Activated T-cell treated with anti-CD3 and anti-CD28 coated beads, Interleukin-2, amount 50 U/mL, for 4 hours (primary cell): ENCODE data around the gene SKAP1. TPM values are rescaled to one million over a fixed set of nuclear protein-coding genes. Genes with fewer than 3 reads are reported as not detected.

Source experiments
- ATAC-seq, 2 donors: fragments of 200-7000 bp; cut with Tn5 transposase; one replicate each; pipeline ENCODE4 v1.10.0; 2021
- DNase-seq: peaks from one replicate; pipeline ENCODE4 v3.0.0-alpha.2; 2020
- H3K27me3 Mint-ChIP-seq: one replicate; pipeline ENCODE4 v1.8.0; 2021; ENCODE audit warnings: low read depth, mixed read lengths
- H3K36me3 Mint-ChIP-seq: one replicate; pipeline ENCODE4 v1.8.0; 2022; ENCODE audit warnings: mixed read lengths; ENCODE audit not compliant: insufficient read depth
- H3K4me1 Mint-ChIP-seq: one replicate; pipeline ENCODE4 v1.8.0; 2021; ENCODE audit warnings: low read depth, mixed read lengths
- H3K4me3 Mint-ChIP-seq: one replicate; pipeline ENCODE4 v1.8.0; 2021; ENCODE audit warnings: mild to moderate bottlenecking, moderate library complexity, mixed read lengths
- H3K9me3 Mint-ChIP-seq: one replicate; pipeline ENCODE4 v1.8.0; 2021; ENCODE audit warnings: mixed read lengths
- total RNA-seq, 3 donors: library from RNA; stranded (reverse); gene quantifications; one replicate each; pipeline ENCODE4 v1.2.1, GENCODE V29; 2021

Gene SKAP1
- total RNA-seq, 3 donors from 2014 or later = 25.8 to 33.9 (median 28.7) TPM

DNA sequence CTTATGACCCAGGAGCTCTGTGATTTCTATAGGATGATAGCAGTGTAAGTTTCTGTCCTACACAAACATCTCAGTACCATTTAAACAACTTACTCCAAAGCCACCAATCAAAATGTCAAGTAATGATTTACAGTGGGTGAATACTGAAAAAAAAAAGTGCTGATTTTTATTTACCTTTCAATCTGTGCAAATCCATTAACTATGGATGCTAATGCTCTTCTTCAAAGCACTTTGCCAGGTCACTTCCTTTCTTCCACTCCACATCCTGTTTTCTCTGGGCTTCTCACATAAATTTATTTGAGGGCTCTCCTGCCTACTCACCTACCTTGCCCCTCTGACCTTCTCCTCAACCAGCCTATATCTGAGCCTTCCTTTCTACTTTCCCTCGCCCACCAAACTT is 101.6 kb downstream of the SKAP1 start:
- DNase-seq = no peak

DNA sequence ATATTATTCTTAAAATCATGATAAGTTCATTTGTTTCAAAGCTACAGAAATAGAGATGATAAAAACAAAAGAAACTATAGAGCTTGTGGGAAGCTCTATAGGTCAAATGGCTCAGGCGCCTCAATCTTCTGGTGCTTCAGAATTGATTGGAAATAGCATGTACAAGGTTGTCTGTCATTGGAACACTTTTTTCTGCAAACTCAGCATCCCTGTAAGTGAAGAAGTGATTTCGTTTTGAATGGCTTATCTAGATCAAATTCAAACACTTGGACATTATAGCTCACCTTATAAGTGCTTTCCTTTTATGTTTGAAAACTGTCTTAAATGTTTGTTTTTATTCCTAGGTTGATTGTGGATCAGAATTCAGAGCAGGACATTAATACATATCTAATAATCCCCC is 103.7 kb downstream of the SKAP1 start:
- DNase-seq (no peak), ATAC-seq (no peak)
- H3K27me3 Mint-ChIP-seq = no peaks in the 10 kb centered on the region
- no peak overlapping the region for H3K4me3 Mint-ChIP-seq
- peaks cover 11% of the 10 kb centered on the region for H3K36me3 Mint-ChIP-seq
- peaks cover 11% of the 10 kb centered on the region for H3K4me1 Mint-ChIP-seq
- no peaks in the 10 kb centered on the region for H3K9me3 Mint-ChIP-seq

More for the DNA sequence above, 101.6 kb downstream of the SKAP1 start:
- Mint-ChIP-seq H3K27me3 (no peaks in the 10 kb centered on the region), H3K36me3 (peaks cover 13% of the 10 kb centered on the region), H3K4me1 (peaks cover 9% of the 10 kb centered on the region), H3K4me3 (no peak overlapping the region), H3K9me3 (no peaks in the 10 kb centered on the region)
- no peak for ATAC-seq

DNA sequence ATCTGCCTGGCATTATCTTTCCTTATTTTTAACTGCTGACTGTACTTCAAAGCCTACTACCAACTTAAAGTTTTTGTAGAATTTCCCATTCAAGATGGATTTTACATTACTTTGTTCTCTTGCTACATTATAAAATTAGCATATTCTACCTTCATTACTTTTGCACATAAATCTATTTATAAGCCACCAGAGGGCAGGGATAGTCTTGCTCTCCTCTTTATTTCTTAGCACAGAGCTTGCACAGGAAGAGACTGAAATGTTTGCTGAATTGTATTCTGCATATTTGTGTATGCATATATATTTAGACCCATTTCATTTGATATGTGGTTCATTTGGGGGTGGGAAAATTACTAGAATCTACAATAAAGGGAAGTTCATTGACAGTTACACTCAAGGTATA is 108.0 kb downstream of the SKAP1 start:
- Mint-ChIP-seq H3K27me3 (no peaks in the 10 kb centered on the region), H3K4me3 (no peak overlapping the region), H3K9me3 (no peaks in the 10 kb centered on the region), H3K4me1 (peaks cover 10% of the 10 kb centered on the region), H3K36me3 (peaks cover 2% of the 10 kb centered on the region)
- DNase-seq = no peak
- ATAC-seq = no peak

DNA sequence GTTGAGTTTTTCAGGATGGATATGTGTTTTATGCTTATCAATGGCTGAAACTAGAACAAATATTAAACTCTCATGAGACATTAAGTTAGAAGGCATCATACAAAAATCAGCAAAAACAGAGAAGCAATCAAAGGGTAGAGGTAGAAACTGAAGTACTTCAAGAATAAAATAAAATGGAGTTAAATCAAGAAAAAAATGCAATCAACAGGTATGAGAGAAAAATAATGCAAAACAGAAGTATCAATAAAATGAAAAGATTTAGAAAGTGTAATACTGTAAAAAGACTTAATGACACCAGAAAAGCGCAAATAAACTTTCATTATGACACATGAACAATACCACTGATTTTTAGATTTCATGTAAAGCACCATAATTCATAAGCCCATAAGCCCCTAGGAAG is 112.3 kb downstream of the SKAP1 start:
- Mint-ChIP-seq H3K4me1 (peaks cover 21% of the 10 kb centered on the region), H3K27me3 (no peaks in the 10 kb centered on the region), H3K36me3 (peaks cover 4% of the 10 kb centered on the region), H3K4me3 (no peak overlapping the region), H3K9me3 (no peaks in the 10 kb centered on the region)
- ATAC-seq (no peak), DNase-seq (no peak)

DNA sequence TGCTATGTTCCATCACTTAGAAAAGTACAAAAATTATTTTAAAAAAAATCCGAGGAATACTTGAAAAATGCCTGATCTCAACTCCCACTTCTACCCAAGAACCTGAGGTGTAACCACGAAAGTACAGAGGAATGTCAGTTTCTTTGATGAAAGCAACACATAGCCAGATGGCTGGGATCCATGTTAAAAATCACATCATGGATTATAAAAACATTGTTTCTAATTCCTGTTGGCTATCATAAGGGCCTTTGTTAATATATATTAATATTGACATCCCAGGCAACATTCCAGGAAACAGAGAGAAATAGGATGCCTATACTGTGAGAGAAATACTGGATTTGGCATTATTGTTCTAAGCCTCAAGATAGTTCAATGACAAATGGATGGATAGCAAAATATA is 115.3 kb downstream of the SKAP1 start:
- ATAC-seq = no peak
- H3K4me1 Mint-ChIP-seq = peaks cover 21% of the 10 kb centered on the region
- no peaks in the 10 kb centered on the region for H3K9me3 Mint-ChIP-seq
- peaks cover 2% of the 10 kb centered on the region for H3K36me3 Mint-ChIP-seq
- H3K27me3 Mint-ChIP-seq = no peaks in the 10 kb centered on the region
- no peak overlapping the region for H3K4me3 Mint-ChIP-seq
- DNase-seq = no peak

DNA sequence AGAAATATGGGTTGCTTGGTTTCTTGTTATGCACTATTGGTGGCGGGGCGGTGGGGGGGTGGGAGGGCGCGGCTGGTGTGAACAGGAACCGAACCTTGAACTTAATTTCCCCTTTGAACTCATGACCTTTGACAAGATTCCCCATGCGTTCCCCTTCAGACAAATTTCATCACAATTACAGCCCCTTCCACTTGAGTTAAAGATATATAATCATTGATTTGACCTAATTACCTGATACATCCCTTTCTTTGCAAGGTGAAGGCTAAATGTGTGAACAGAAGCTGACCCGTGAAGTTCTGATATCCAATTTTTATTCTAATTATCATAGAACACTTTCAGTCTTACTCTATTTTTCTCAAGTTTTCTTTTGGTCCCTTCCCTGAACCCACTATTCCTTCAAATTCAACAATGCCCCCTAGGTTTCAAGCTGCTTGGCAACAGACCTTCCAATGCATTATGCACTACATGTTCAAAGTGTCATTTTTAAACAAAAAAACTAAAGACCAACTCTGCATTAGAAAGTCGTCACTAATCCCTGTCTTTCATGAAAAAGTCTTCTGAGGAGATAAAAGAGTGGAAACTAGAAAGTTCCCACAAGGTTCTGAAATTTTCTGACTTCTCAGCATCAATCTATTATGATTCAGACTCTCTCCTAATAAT is 116.8 kb downstream of the SKAP1 start:
- ATAC-seq (no peak), DNase-seq (no peak)
- H3K4me3 Mint-ChIP-seq = no peak overlapping the region
- H3K9me3 Mint-ChIP-seq = no peaks in the 10 kb centered on the region
- H3K36me3 Mint-ChIP-seq = peaks cover 2% of the 10 kb centered on the region
- H3K27me3 Mint-ChIP-seq = no peaks in the 10 kb centered on the region
- peaks cover 20% of the 10 kb centered on the region for H3K4me1 Mint-ChIP-seq

DNA sequence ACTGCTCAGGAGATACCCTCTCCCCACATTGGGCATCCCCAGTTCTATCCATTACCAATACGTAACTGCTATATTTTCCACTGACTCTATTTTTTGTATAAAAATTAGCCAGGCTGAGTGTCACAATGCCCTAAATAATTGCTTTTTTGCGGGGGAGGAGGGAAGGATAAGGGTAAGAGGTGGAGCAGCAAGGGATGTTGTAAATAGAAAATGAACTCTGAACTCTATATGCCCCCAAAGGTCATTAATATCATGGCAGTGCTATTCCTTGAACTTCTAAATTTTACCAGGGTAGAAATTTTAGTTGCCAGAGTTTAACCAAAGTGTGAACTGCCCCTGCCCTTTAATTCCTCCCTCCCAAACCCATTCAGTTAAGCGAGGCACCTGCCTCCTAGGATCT is 118.7 kb downstream of the SKAP1 start:
- Mint-ChIP-seq H3K27me3 (no peaks in the 10 kb centered on the region), H3K4me3 (no peak overlapping the region), H3K4me1 (peaks cover 21% of the 10 kb centered on the region), H3K36me3 (peaks cover 2% of the 10 kb centered on the region), H3K9me3 (no peaks in the 10 kb centered on the region)
- ATAC-seq (no peak), DNase-seq (no peak)

DNA sequence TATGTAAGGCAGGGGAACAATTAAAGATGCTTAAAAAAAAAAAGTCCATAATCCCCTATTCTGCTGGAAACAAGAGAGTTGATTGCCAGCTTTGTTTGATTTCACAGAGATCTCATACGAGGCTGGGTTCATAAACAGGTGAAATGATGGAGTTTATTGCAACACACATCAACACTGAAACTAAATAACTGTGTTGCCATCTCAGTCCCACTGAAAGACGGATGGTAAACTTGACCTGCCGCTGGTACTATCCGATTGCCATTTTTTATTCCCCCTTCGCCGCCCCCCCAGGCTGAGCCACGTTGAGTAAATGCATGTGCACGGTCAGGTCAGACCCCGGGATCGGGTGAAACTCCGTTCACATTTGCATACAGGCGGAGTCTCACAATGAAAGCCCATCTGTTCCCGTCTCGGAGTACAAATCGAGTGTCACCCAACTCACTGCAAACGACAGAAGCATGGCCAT is 119.2 kb downstream of the SKAP1 start:
- no peaks in the 10 kb centered on the region for H3K9me3 Mint-ChIP-seq
- ATAC-seq = no peak
- H3K4me3 Mint-ChIP-seq = no peak overlapping the region

DNA sequence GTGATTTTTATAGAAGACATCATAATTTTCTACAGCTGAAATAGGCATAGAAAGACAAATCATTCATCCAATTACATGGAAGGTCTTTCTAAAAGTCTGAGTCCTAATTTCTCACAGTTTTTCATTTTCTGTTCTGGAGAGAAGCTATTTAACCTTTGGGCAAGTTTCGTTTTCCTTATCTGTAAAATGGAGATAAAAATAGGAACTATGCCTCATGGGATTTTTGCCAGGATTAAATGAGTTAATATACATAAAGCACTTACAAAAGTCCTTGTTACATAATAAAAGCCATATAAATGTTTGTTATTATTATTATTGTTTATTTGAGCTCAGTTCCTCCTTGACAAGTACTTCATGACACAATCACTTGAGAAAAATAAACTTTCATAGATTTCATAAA is 121.4 kb downstream of the SKAP1 start:
- Mint-ChIP-seq H3K4me3 (no peak overlapping the region), H3K27me3 (no peaks in the 10 kb centered on the region), H3K36me3 (peaks cover 2% of the 10 kb centered on the region), H3K9me3 (no peaks in the 10 kb centered on the region), H3K4me1 (peaks cover 17% of the 10 kb centered on the region)
- ATAC-seq (no peak), DNase-seq (no peak)

More for the DNA sequence above, 119.2 kb downstream of the SKAP1 start:
- no peak for DNase-seq
- no peaks in the 10 kb centered on the region for H3K27me3 Mint-ChIP-seq
- peaks cover 16% of the 10 kb centered on the region for H3K4me1 Mint-ChIP-seq
- H3K36me3 Mint-ChIP-seq = peaks cover 2% of the 10 kb centered on the region

DNA sequence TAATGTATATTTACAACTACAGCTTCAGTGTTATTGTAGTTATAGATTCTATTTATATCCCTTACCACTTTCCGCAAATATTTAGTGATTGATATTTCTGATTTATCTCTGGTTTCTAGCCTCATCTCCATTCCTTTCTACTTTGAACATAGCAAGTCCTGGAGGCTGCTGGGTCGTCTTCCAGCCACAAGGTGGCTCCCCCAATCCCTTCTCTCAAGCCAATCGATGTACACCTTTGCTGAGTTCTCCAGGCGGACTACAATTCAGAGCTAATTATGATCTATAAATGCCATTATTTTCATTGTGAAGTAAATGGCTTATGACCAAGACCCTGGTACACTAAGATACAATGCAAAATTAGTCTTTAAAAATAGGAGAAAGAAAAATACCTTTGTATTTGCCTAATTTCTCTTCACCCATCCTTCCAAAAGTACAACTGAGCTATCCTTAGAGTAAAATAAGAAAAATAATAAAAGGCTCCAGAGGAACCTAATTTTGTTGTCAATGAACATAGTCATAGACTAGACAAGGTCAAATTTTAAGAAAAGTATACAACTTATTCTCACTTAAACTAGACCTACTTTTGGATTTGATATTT is 122.1 kb downstream of the SKAP1 start:
- Mint-ChIP-seq H3K36me3 (no peaks in the 10 kb centered on the region), H3K27me3 (no peaks in the 10 kb centered on the region), H3K9me3 (no peaks in the 10 kb centered on the region), H3K4me1 (peaks cover 14% of the 10 kb centered on the region), H3K4me3 (no peak overlapping the region)
- DNase-seq = peak; percentile 49
- peak; percentile 74 to 83 for ATAC-seq

DNA sequence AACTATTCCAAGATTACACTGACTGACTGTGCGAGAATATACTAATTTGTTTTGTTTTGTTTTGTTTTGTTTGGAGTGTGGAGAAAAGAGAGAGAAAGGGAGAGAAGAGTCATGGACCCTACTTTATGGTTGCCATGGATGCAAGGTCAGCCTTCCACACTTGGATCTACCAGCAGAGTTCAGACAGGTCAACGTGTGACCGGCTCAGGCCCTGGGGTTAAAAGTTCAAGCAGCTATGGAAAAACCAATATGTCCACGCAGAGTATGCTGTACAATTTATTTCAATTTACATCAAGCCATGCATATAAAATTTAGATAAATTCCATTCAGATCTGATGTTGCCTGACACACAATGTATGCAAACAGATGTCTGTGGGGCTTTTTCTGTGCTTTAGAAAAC is 122.8 kb downstream of the SKAP1 start:
- Mint-ChIP-seq H3K36me3 (no peaks in the 10 kb centered on the region), H3K4me3 (no peak overlapping the region), H3K4me1 (peaks cover 15% of the 10 kb centered on the region), H3K9me3 (no peaks in the 10 kb centered on the region), H3K27me3 (no peaks in the 10 kb centered on the region)
- DNase-seq = no peak
- ATAC-seq = no peak

DNA sequence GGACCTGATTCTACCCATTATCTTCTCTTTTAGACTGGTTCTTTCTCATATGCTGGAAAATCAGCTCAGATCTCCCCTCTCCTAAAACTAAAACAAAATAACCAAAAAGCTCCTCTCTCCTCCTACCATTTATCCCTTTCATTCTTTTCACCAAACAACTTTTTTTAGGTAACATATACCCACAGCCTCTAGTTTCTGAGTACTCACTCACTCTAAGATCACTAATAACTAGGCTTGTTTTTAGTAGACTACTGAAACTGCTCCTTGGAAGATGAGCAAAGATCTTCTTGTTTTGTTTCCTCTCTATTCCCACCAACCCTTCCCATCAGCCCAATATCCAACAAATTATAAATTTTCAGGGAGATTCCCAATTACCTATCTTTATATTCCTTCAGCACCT is 129.0 kb downstream of the SKAP1 start:
- DNase-seq = no peak
- peaks cover 16% of the 10 kb centered on the region for H3K36me3 Mint-ChIP-seq

DNA sequence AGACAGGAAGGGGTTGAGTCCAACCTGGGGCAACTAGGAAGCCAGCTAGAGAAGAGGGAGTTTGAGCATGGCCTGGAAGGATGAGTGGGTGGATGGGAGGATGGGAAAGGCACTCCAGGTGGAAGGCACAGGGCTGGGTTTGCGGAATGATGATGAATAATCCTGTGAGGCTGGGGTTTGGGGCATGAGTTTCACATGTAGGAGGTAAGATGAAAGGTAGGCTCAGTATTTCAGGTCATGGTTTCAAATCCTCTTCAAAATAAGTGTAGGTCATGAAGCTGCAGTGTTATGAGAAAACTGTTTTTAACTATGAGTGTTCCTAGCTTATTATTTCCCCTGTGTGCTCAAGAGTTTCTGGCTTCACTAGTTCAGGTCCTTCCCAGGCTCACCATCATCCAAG is 130.3 kb downstream of the SKAP1 start:
- Mint-ChIP-seq H3K4me3 (peak overlapping the region; percentile 15), H3K4me1 (peaks cover 63% of the 10 kb centered on the region), H3K36me3 (peaks cover 16% of the 10 kb centered on the region), H3K9me3 (peaks cover 4% of the 10 kb centered on the region), H3K27me3 (no peaks in the 10 kb centered on the region)
- peak; percentile 52 to 69 for ATAC-seq
- DNase-seq = no peak

More for the DNA sequence above, 129.0 kb downstream of the SKAP1 start:
- Mint-ChIP-seq H3K4me1 (peaks cover 53% of the 10 kb centered on the region), H3K9me3 (peaks cover 4% of the 10 kb centered on the region), H3K4me3 (no peak overlapping the region), H3K27me3 (no peaks in the 10 kb centered on the region)
- no peak for ATAC-seq

DNA sequence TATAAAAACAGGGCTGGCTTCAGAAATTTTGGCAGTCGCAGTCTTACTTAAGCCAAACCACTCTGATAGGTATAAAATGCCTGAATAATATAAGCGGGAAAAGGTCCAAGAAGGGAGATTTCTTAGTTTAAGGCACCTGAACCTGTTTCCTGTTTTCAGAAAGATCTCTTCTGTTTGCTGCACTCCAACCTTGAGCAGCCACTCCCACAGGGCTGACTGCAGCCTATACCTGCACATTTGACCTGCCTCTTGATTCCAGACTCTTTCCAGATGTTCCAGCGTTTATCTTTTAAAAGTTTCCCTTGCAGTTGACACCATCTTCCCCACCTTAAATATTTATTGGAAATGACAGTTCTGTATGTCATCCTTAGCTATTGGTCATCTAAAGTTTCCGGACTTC is 132.2 kb downstream of the SKAP1 start:
- no peak for ATAC-seq
- Mint-ChIP-seq H3K36me3 (peaks cover 16% of the 10 kb centered on the region), H3K4me3 (no peak overlapping the region), H3K9me3 (peaks cover 4% of the 10 kb centered on the region), H3K27me3 (no peaks in the 10 kb centered on the region), H3K4me1 (peaks cover 74% of the 10 kb centered on the region)
- no peak for DNase-seq

DNA sequence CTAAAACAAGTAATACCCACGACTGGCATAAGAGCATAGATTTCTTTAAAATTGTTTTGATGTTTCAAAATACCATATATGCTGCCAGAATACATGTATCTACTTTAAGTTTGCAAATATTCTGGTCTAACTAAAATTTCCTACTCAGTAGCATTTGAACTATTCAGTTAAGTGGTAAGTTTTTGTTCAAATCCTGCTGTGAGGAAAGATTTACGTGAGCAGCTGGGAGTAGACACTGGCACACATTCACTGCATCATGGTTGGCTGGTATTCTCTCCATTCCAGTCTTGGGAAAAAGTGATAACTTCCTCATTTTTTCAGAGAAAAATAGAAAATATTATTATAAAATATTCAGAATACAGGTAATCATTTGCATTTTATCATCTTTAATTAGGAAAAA is 133.6 kb downstream of the SKAP1 start:
- Mint-ChIP-seq H3K27me3 (no peaks in the 10 kb centered on the region), H3K4me3 (no peak overlapping the region), H3K4me1 (peaks cover 73% of the 10 kb centered on the region), H3K36me3 (peaks cover 16% of the 10 kb centered on the region), H3K9me3 (peaks cover 4% of the 10 kb centered on the region)
- DNase-seq (no peak), ATAC-seq (no peak)
